MCF 10A (cell line): ENCODE results near the gene SEMA3C. TPM values are rescaled to one million over a fixed set of nuclear protein-coding genes. Genes with fewer than 3 reads are reported as not detected.
A peak's percentile ranks its signal among the peaks of the same experiment; 100 is the strongest.

ENCODE experiments used
- BruUV-seq: library from RNA; stranded (reverse); fragments of 400-500 nt; replicated peaks from 2 replicates; lab custom pipeline; 2021; lab: Mats Ljungman, UMichigan
- CTCF ChIA-PET: fragments of 300-600 bp; sonication (Branson Sonifier 250); formaldehyde crosslinking; extraction: SDS; loops from one replicate; lab custom pipeline; 2021; ENCODE audit warnings: antibody characterized with exemption, inconsistent platforms; lab: Yijun Ruan, JAX
- POLR2A ChIA-PET: fragments of 300-600, 350-650 bp; sonication (Branson Sonifier 250); formaldehyde crosslinking; extraction: SDS; loops from one replicate; lab custom pipeline; 2020; ENCODE audit warnings: antibody characterized with exemption, inconsistent platforms; lab: Yijun Ruan, JAX
- DNase-seq: peaks from one replicate; pipeline ENCODE4 v3.0.0-alpha.2; 2018; ENCODE audit not compliant: unreplicated experiment
- H3K27ac Mint-ChIP-seq: one replicate; pipeline ENCODE4 v1.8.0; 2022; ENCODE audit warnings: mild to moderate bottlenecking, low read depth, mixed read lengths; ENCODE audit not compliant: unreplicated experiment
- H3K27me3 Mint-ChIP-seq: one replicate; pipeline ENCODE4 v1.8.0; 2022; ENCODE audit warnings: mixed read lengths; ENCODE audit not compliant: insufficient read depth, unreplicated experiment
- H3K36me3 Mint-ChIP-seq: one replicate; pipeline ENCODE4 v1.8.0; 2022; ENCODE audit warnings: mild to moderate bottlenecking, moderate library complexity, mixed read lengths; ENCODE audit not compliant: insufficient read depth, unreplicated experiment
- H3K4me1 Mint-ChIP-seq: one replicate; pipeline ENCODE4 v1.8.0; 2022; ENCODE audit warnings: mixed read lengths; ENCODE audit not compliant: insufficient read depth, unreplicated experiment
- H3K4me3 Mint-ChIP-seq: one replicate; pipeline ENCODE4 v1.8.0; 2022; ENCODE audit warnings: mild to moderate bottlenecking, moderate library complexity, mixed read lengths; ENCODE audit not compliant: unreplicated experiment
- H3K9me3 Mint-ChIP-seq: one replicate; pipeline ENCODE4 v1.8.0; 2022; ENCODE audit warnings: mixed read lengths; ENCODE audit not compliant: unreplicated experiment
- intact Hi-C: fragments of 100-400 bp; cut with micrococcal nuclease; formaldehyde crosslinking; loops from 2 replicates; pipeline ENCODE4 v1.14.1; 2022
- total RNA-seq: library from RNA; stranded (reverse); gene quantifications from 2 replicates; pipeline ENCODE4 v1.2.3, GENCODE V29; 2022
- TF ChIP-seq, protein P1 (sequence below): fragments of 200-600 bp; IDR thresholded peaks from one replicate; pipeline ENCODE4 v1.8.0; 2022; ENCODE audit warnings: antibody characterized with exemption, mild to moderate bottlenecking; ENCODE audit not compliant: unreplicated experiment

The SEMA3C gene
- total RNA-seq, 1 experiment from 2014 or later = 140 TPM

DNA sequence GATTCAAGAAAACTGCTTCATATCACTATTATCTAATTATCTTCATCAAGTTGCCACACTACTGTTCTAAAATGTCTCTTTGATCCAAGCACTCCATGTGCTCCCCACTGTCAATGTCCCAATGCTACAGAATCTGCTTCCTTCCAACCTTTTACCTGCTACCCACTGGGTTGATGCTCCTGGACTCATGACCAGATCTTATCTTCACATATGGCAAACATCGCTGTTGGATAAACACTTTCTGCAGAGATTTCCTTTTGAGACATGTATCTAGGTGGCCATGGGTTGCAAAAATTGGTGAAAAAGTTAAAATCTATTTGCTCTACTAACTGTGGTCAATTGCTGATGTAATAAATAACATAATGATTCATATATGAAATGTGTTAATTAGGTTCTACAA lies 24.5 kb upstream of the SEMA3C start:
- Mint-ChIP-seq H3K4me3 (peak overlapping the region; percentile 28), H3K9me3 (peaks cover 4% of the 10 kb centered on the region), H3K27me3 (no peaks in the 10 kb centered on the region), H3K36me3 (no peaks in the 10 kb centered on the region), H3K27ac (peak overlapping the region; percentile 76), H3K4me1 (peaks cover 20% of the 10 kb centered on the region)
- intact Hi-C loops = loop anchor here (2.0 to 5.0 kb wide), 2 partner anchors 217 to 354 kb away; no protein-coding TSS in a partner anchor
- ChIA-PET CTCF (no interaction called here), POLR2A (no interaction called here)
- no peak for DNase-seq
- BruUV-seq = no TSS peak
- TF ChIP-seq, protein P1, sequence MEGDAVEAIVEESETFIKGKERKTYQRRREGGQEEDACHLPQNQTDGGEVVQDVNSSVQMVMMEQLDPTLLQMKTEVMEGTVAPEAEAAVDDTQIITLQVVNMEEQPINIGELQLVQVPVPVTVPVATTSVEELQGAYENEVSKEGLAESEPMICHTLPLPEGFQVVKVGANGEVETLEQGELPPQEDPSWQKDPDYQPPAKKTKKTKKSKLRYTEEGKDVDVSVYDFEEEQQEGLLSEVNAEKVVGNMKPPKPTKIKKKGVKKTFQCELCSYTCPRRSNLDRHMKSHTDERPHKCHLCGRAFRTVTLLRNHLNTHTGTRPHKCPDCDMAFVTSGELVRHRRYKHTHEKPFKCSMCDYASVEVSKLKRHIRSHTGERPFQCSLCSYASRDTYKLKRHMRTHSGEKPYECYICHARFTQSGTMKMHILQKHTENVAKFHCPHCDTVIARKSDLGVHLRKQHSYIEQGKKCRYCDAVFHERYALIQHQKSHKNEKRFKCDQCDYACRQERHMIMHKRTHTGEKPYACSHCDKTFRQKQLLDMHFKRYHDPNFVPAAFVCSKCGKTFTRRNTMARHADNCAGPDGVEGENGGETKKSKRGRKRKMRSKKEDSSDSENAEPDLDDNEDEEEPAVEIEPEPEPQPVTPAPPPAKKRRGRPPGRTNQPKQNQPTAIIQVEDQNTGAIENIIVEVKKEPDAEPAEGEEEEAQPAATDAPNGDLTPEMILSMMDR = no peak

DNA sequence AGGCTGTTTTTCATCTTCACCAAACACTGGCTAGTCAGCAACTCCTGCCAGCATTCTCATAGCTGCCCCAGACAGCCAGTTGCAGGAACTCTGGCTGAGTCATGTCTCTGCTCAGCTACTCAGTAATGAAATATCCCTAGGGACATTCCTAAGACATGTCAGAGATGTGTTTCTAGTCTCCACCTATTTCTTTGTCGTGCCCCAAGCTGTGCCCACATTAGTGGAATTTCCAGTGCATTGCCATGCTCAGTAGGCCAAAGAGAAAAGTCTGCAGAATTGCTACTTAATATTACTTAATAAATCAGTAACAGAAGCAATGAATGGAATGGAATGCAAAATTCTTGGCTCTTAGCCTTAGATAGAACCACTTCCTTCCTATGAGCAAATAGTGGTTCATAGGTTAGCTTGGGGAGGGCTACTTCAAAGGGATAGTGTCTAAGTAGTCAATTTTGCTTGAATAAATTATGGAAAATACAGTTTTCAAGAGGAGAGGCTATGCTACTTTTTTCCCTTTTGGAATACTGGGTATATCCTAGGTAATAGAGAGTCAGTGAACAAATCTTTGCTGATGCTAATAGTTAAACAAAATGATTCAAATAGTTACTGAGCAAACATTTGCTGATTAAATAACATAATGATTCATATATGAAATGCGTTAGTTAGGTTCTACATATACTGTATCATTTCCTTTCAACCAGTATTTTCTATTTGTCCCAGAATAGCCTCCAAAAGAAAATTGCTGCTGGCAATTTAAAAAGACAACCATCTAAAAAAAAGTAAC lies 23.6 kb upstream of the SEMA3C start:
- peaks cover 20% of the 10 kb centered on the region for H3K4me1 Mint-ChIP-seq
- peak overlapping the region; percentile 26 for H3K4me3 Mint-ChIP-seq
- H3K36me3 Mint-ChIP-seq = no peaks in the 10 kb centered on the region
- no TSS peak for BruUV-seq
- no peaks in the 10 kb centered on the region for H3K27me3 Mint-ChIP-seq
- peak overlapping the region; percentile 76 for H3K27ac Mint-ChIP-seq
- peak; percentile 96 for DNase-seq
- intact Hi-C loops = loop anchor here (1.0 to 5.0 kb wide), 5 partner anchors 24 to 355 kb away; no protein-coding TSS in a partner anchor
- TF ChIP-seq, protein P1 = no peak
- POLR2A ChIA-PET = interaction anchor here (0.6 to 4.2 kb wide), 13 partner anchors 22 to 488 kb away, joined by 3 to 115 read pairs (median 4); partner anchors contain the start of gene SEMA3C
- CTCF ChIA-PET = interaction anchor here (0.5 kb wide), 1 partner anchor 1082 kb away, joined by 4 read pairs; no protein-coding TSS in a partner anchor
- H3K9me3 Mint-ChIP-seq = no peaks in the 10 kb centered on the region

DNA sequence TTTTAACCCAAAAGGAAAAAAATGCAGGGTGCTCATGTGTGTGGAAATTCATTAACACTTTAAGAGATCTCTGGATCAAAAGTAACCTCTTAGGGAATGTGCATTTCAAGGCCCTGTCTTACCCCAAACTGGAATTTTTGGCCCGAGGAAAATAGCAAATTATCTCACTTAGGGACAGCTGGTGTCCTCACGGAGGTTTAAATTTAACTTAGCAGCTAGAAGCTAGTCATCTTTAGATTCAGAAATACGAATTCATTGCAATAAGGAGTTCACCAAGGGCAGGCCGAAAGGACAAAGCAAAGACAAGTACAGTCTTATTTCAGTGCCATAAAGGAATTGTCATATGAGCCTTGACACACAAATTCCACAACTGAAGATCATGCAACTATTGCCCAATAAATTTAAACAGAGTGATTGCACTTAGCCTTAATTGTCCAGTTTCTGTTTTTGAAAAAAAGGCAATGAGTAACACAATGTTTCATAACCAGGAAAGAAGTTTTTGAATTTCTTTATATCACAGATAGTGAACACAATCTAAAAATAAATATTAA lies 22.4 kb upstream of the SEMA3C start:
- Mint-ChIP-seq H3K4me1 (peaks cover 20% of the 10 kb centered on the region), H3K9me3 (no peaks in the 10 kb centered on the region), H3K36me3 (no peaks in the 10 kb centered on the region), H3K27me3 (no peaks in the 10 kb centered on the region), H3K27ac (peak overlapping the region; percentile 76), H3K4me3 (peak overlapping the region; percentile 26)
- no TSS peak for BruUV-seq
- ChIA-PET CTCF (interaction anchor here (0.6 to 1.5 kb wide), 9 partner anchors 9 to 515 kb away, joined by 3 to 12 read pairs (median 4); no protein-coding TSS in a partner anchor), POLR2A (interaction anchor here (0.6 to 4.2 kb wide), 22 partner anchors 16 to 517 kb away, joined by 3 to 115 read pairs (median 5); partner anchors contain the start of gene SEMA3C)
- intact Hi-C loops = loop anchor here (5.0 kb wide), 1 partner anchor 356 kb away; no protein-coding TSS in a partner anchor
- peak; percentile 89 for DNase-seq
- TF ChIP-seq, protein P1 = no peak
